PC-3 (cell line): ENCODE measurements around the gene IL34.

Experiments used
- EZH2 ChIP-seq: fragments of 300-600 bp; sonication (generic); IDR thresholded peaks from one replicate; pipeline ENCODE4 v1.6.1; 2017; ENCODE audit warnings: antibody characterized with exemption, mild to moderate bottlenecking, low read length; ENCODE audit not compliant: unreplicated experiment
- TF ChIP-seq, protein P1 (sequence below): fragments of 300-600 bp; sonication (generic); conservative IDR thresholded peaks from 2 replicates; pipeline ENCODE4 v1.5.1; 2017; ENCODE audit warnings: antibody characterized with exemption, low read depth, mild to moderate bottlenecking, low read length

DNA sequence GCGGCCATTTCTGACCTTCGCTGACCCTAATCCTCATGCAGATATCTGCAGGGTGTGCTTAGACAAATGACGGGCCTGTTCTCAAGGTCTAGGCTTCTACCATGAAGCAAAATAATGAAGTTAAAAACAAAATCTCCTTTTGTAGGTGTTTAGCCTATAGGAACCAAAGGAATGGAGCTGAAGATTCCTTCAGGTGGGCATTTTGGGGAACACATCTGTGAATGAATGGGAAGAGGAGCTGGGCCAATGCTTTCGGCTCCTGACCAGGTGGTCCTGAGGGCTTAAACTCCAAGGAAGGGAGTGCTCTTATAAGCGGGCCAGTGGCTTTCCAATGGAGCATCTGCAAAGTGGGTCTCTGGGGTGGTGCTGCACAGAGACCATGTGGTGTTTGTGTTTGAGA lies 14.1 kb upstream of the IL34 start:
- TF ChIP-seq, protein P1, sequence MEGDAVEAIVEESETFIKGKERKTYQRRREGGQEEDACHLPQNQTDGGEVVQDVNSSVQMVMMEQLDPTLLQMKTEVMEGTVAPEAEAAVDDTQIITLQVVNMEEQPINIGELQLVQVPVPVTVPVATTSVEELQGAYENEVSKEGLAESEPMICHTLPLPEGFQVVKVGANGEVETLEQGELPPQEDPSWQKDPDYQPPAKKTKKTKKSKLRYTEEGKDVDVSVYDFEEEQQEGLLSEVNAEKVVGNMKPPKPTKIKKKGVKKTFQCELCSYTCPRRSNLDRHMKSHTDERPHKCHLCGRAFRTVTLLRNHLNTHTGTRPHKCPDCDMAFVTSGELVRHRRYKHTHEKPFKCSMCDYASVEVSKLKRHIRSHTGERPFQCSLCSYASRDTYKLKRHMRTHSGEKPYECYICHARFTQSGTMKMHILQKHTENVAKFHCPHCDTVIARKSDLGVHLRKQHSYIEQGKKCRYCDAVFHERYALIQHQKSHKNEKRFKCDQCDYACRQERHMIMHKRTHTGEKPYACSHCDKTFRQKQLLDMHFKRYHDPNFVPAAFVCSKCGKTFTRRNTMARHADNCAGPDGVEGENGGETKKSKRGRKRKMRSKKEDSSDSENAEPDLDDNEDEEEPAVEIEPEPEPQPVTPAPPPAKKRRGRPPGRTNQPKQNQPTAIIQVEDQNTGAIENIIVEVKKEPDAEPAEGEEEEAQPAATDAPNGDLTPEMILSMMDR, result no peak
- TF ChIP-seq EZH2, result no peak
